ENCODE results near the gene MORN1.

Gene MORN1

DNA sequence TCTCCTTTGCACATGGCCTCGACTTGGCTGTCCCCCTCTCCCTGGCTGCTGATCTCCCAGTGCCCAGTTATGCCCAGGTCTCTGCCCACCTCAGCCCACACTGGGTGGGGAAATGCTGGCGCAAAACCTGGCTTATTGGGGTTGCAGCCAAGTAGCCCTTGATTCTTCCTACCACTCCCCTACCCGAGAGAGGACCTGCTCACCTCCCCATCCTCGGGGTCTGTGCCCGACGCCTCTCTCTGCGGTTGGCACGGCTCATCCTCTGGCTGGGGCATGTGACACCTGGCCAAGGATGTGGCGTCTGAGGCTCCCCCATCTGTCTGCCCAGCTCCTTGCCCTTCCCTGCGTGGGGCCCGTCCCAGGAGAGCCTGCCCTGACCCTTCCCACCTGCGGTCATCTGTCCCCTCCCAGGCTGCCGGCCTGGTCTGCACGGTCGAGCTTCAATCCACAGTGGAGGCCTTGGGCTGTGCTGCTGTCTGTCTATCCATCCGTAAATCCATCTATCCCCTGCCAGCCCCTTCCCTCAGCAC lies 27.5 kb upstream of the MORN1 start:
- DNase-seq: no peak

DNA sequence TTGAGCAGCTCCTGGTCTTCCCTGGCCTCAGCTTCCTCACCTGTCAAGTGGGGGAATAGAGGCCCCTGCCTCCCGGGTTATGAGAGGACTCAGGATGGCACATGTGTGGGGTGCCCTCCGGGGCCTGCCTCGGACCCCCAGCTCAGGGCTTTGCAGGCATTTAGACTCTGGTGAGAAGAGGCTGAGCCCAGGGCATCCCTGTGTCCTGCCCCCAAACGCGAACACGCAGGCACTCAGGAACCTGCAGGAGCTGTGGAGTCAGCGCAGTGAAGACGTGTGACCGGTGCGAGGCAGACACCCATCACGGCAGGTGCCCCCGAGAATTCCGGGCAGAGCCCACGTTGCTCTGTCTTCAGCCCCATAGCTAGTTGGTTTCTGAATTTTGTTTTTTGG lies 26.5 kb upstream of the MORN1 start:
- no peak for DNase-seq

DNA sequence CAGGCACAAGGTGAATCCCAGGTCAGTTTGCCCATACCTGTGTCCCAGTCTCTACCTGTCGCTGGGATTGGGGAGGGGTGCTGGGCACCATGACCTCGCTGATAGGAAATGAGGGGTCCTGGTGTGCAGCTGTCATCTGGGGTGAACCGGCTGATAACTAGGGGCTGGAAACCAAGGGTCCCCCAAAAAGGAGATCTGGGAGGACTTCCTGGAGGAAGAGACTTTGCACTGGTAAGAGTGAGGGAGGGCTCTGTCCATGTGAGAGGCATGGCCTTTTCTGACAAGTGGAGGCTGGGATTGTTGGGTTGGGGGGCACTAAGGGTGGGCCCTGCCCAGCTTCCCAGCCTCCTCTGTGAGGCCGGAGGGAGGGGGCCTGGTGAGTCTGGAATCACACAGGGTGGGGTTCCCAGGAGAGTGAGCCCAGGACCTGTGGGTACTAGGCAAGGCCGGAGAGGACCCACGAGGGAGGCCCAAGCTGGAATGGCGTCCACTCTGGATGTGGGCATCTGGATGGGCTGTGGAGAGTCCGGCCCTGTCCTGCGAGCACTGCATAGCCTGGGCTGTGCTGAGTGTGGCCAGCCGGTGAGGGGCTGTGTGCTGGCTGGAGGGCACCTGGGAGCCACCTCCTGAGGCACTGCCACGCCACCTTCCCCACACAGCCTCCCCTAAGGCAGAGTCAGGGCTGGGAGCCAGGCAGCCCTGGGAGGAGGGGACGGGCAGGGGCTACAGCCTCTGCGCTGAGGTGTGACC lies 25.9 kb upstream of the MORN1 start:
- DNase-seq: no peak

DNA sequence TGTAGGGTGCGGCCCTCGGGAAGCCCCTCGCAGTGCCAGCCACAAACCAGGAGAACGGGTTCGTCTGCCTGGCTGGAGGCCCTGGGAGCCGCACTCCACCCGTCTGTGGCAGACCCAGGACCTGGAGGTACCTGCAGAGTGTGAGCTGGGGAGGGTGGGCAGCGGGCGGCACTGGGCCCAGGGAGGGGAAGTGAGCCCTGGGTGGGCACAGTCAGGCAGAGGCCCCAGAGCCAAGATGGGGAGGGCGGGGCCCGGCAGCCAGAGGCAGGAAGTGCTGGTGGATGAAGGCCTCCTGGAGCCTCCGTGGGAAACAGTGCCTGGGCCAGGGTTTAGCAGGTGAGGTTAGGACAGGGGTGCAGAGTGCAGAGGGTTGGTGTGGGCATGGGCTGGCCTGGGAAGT lies 25.0 kb upstream of the MORN1 start:
- no peak for DNase-seq

DNA sequence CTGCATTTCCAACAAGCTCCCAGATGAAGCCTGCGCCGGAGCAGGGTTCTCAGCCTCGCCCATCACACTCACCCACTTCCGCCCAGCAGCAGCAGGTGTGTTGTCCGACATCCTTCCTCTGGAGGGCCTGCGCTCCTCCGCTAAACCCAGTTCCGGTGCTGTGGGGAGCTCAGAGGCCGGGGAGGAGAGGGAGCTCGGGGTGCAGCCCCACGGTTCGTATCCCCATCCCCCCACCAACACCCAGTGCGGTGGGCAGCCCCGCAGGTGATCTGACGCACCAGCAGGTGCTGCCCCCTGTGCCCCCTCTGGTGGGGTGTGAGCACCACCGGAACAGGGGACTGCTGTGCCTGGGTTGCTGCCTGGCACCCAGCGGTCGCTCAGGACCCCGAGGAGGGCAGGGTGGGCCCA lies 24.5 kb upstream of the MORN1 start:
- DNase-seq: peak; percentile 72

DNA sequence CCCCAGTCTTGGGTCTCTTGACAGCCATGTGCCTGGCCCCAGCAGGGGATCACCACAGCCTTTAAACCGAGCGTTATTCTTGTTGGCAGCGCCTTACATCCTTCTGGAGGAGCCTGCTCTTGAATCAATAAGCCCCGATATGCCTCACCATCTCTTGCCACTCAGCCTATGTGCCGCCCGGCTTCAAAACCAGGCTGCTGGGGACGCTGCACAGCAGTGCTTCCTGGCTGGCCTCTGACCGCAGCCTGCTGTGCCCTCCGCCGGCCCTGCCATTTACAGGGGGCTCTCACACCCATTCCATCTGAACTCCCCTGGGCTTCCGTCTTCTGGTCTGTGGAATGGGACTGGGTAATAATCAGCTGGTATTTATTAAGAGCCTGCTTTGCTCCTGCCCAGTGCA lies 24.0 kb upstream of the MORN1 start:
- no peak for DNase-seq

DNA sequence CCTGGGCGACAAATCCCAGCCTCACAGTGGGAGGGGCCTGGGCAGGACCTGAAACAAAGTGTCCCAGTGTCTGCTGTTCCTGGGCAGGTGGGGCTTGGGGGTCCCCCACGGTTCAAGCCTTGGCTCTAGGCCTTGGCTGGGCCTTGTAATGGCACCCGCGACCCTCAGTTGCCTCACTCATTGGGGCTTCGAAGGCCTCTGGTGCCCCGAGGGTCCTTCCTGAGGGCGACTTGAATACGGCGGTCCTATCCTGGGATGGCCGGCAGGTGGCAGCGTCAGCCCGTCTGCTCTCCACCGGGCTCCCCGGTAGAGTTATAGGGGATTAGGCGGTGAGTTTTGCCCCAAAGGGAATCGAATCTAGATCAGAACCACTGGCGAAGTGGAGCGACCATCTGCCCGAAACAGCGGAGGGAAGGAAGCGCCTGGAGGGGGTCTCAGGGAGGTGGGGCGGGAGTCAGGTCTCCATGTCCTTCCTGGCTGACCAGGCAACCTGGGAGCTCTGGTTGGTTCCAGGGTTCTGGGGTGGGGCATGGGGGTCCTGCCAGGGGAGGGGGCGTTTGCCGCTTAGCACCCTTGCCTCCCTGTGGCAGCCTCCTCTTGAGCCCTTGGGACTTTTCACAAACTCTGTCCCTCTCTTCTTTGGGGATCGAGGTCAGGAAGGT lies 23.1 kb upstream of the MORN1 start:
- DNase-seq: peak; percentile 70

DNA sequence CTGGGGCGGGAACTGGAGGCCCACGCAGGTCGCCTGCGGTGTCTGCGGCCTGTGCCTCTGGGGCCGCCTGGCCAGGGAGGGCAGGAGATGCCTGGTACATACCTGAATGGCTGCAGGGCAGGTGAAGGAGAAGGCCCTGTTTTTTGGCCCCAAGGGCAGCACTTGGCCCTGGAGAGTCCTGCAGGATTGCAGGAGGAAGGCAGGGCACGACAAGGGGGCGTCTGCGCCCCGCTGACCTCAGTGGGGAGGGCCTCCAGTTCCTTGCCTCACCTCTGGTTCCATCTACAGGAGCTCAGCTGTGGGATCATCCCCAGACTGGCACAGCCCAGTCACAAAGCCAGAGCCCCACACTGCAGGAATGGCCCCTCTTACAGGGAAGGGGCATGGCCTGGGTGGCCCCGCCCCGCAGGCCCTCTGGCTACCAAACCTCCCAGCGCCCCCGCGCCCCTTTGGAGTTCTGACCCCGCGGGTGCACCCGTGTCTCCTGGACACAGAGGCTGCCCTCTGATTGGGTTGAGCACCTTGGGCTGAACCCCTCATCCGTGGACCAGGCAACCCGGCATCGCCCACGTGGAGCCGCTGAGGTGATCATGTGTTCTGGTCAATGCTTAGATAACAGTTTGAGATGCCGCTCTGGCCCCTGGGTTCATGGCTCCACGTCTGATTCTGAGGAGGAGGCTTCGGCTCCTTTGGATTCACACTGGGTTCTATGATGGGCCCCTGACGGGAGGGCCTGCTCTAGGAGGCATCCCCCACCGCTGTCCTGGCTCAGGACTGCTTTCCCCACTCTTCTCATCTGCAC lies 22.3 kb upstream of the MORN1 start:
- no peak for DNase-seq

DNA sequence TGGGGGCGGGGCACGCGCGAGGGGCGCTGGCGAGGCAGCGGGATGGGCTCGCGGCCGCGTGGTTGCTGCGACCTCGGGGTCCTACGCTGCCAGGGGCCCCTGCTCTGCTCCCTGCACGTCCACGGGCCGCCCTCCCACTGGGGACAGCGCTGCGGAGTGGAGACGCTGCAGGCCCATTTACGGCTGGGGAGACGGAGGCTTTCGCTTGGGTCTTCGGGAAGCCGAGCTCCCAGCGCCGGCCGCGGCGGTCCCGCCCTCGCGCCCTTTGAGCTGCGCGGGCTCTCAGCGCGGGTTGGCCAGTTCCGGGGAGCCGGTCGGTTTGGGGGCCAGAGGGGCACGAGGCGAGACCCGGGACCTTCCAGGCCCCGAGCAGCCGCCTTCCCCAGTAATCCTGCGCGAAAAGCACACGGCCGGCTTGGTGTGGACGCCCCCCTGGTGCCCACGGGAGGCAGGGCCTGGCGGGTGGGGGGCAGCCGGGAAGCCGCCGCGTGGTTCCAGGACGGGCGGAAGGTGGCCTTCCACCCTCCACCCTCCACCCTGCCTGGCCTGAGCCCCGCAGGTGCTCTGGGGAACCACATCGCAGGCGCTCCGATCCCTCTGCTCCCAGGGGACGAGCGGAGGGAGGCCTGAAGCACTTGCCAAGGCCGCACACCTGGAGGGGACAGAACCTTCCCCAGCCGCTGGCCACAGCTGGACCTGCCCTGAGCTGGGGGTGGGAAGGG lies 21.6 kb upstream of the MORN1 start:
- no peak for DNase-seq

DNA sequence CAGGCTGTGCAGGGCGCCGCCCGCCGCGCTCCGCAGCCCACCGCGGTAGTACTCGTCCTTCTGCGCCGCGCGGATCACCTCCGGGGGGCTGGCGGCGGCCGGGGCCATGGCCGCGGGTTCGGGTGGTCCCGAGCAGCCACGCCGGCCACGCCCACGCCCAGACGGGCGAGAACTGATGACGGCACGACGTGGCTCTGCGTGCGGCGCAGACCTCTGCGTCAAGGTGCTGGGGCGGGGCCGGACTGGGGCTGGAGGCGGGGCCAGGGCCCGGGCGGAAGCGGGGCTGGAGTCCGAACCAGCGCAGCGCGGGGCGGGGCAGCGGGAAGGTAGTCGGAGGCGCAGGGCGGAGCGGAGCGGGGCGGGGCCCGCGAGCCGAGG lies 21.0 kb upstream of the MORN1 start, which contains the start of gene PEX10:
TSS of gene PEX10 (minus strand) at position 170 of the 378 bp plus-strand sequence. CDS start at position 108, 62 bp downstream.
- peak; percentile 97 for DNase-seq

DNA sequence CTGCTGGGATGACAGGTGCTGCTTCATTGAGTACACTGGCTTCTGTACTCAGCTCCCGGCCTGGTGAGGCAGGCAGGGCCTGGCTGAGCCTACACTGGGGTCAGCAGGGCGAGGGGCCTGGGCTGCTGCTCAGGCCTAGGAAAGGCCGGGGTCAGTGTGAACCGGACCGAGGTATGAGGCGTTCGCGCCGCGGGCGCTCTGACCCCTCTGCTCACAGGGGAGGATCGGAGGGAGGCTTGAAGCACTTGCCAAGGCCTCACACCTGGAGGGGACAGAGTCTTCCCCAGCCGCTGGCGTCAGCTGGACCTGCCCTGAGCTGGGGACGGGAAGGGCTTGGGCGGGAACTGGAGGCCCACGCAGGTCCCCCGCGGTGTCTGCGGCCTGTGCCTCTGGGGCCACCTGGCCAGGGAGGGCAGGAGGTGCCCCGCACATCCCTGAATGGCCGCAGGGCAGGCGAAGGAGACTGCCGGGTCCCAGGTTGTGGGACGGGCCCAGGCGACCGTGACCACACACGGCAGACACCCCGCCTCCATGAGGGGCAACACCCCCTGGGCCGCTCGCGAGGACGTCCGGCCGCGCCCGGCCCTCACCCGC lies 20.5 kb upstream of the MORN1 start:
- peak; percentile 62 for DNase-seq

DNA sequence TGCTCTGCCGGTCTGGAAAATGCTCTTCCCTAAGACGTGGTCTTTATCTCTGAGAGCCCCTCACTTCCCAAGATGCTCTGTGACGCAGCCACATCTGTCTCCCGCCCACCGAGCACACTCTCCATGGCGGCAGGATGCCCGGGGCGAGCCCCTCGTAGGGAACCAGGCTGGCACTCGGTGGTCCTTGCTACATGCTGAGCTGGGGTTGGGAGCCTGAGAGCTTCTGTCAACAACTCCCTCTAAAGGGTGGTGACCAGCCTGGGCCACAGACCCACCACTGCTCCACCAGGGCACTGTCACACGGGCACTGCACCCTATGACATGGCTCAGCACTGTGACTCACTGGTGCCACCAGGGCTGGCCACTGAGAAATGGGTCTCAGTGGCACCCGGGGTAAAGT lies 18.4 kb upstream of the MORN1 start:
- no peak for DNase-seq

DNA sequence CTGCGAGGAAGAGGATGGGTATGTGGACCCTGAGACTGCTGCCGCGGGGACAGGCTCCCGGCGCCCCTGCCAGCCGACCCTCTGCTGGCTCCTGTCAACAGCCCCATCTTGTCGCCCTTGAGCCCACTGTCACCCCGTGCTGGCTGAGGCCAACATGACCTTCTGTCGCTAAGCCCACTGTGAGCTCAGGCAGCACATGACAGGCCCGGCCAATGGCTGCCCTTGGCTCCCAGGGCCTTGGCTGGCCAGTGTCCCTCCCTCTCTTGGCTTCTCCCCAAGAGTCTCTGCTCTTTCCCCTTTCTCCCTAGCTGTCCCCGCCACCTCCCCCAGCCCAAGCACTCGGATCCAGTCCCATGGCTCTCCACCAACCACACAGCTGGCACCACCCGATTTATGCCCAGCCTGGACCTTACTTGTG lies 17.5 kb upstream of the MORN1 start:
- no peak for DNase-seq

DNA sequence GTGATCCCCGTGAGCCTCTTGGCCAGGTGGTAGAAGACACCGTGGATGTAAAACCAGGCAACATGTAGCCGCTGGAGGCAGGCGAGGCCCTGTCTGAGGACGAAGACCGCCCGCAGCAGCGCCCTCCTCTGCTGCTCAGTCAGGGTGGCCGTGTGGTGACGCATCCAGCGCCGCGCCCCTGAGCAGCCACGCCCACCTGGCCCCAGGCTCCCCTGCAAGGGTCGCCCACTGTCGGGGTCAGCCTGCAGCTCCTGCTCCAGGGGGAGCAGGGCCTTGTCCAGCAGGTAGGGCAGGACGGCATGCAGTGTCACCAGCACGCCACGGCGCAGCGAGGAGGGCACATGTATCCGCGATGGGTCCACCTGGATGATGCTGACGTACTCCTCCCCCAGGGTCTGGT lies 17.1 kb upstream of the MORN1 start:
- no peak for DNase-seq

DNA sequence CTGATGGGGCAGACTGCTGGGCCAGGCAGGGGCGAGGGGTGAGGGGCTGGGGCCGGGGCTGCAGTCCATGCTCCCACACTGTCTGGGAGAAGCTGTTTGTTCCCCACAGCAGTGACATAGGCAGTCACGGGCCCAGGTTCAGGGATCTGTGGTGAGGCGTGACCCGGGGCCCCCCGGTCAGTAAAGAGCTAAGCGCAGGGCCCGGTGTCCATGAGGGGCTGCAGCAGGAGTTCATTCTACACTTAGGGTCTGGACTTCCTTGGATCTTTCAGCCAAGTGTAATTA lies 16.6 kb upstream of the MORN1 start:
- no peak for DNase-seq

DNA sequence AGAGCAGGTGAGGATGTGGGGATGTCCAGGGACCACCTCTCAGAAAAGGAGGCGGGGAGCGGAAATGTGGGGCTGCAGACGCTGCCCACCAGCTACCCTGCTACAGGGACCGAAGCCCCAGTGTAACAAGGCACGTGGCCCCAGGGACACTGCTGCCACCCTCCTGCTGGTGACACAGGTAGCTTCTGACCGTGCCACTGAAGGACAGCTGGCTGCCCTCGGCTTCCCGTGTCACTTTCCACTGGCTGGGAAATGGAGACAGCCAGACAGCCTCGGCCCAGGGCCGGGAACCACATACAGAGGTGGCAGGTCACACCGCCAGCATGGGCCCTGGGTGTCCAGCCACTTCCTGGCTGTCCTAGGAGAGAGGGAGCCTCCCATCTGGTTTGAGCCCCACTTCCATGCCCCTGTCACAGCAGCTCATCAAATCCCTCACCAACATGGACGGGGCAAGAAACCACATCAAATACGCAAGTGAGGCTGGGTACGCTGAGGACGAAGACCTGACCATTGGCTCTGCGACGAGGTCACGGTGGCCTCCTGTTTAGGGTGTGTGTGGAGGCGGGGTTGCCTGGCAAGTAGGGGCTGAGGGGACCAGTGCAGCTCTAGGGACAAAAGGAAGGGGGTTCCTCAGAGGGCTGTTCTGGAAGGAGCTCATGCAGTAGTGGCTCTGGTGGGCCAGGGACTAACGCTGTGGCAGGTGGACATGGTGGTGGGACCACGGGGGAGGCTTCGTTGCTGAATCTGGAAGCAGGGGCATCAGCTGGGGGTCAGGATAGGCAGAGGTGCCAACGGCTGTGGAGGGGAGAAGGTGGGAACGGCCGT lies 16.0 kb upstream of the MORN1 start:
- DNase-seq: no peak

DNA sequence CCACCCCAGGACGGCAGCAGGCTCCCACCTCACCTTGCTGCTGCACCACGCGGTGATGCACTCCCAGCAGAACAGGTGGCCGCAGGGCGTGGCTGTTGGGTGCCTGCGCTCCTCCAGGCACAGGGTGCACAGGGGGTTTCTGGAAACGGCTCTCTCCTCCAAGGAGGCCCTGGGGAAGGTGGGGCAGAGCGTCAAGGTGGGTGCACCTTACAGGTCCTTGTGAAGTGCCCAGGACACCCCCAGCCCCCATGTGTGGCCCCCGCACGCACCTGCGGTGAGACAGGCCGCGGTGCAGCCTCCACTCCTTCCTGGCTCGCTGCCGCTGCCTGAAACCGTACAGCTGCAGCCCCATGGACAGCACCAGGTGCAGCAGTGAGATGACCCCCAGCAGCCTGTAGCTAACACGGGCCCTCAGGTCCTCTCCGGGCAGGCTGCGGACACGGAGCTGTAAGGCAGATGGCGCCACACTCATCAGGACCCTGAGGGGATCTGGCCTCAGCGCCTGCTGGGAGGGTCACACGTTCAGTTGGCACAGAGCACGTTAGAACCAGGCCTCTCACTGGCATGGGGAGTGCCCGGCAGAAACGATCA lies 15.2 kb upstream of the MORN1 start:
- DNase-seq: no peak

DNA sequence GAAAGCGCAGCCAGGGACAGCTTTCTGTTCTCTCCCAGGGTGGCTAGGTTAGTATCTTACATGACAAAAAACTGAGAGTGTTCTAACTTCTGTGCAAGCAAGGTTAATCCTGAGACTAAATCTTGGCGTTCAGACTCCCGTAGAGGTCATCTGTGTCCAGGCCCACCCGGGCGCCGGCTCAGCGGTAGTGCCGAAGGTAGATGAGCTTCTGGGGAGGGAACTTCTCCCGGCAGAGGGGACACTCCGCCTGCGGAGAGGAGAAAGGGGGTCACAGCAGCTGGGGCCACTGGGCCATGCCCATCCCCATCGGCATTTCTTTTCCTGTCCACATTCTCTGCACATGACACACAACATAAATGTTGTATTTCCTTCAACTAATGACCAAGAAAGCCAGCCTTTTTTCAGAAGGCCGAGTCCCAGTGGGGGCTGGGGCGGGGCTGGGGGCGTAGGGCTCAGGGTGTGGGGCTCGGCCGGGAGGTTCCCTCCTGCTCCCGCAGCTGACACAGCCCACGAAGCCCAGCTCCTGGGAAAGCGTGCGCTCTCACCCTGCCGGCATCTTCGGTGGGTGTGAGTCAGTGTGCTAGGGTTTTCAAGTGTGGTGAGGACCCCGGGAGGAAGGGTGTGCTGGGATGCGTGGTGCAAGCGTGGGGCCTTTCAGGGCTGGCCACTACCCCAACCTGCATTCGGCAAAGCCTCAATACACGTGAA lies 14.4 kb upstream of the MORN1 start:
- DNase-seq: no peak

DNA sequence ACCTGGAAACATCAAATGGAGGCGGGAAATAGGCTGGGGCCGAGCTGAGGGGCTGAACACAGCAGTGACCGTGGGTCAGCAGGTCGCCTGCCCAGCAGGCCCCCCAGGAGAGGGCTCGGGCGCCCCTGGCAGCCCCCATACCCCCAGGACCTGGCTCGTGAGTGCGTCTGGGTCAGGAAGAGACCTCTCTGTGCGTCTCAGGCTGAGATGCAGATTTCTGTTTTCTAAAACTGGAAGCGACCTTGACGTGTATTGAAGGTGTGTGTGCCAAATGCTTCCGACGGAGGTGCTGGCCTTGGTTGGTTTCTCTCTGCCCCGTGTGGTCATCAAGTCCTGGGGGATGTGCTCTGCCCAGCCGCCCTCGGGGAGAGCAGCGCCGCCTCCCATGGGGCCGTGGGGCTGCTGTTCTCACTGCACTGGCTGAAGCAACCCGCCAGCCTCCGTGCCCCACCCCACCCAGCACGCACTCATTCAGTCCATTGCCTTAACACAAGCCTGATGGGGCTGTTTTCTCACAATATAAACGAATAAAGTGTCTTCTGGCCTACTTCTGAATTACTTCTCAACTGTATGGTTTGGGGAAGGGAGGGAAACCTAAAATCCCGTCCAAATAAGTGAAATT lies 13.6 kb upstream of the MORN1 start:
- DNase-seq: no peak

Data from NK-92 treated with Interleukin-12 subunit alpha and Interleukin-12 subunit beta, amount 100 ng/mL, for 24 hours (cell line).